Measurements from ENCODE around the gene NYAP2.

DNA sequence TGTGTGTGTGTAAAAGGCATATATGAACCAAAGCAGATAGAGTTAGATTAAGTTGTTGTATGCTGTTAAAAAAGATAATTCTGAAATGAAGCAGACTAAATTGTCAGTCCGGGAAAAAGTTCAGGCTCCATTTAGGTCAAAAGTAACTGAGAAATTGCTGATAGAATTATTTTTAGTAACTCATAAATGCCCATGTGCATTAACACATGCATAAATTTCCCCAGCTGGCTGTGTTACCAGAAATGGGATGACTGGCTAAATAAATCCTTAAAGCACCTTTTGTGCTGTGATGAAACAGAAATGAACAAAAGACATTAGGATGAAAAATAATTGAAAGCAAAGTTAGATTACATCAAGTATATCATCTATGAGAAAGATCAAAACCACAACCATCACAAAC, 111.3 kb downstream of the NYAP2 start:
- TF ChIP-seq, protein P1, sequence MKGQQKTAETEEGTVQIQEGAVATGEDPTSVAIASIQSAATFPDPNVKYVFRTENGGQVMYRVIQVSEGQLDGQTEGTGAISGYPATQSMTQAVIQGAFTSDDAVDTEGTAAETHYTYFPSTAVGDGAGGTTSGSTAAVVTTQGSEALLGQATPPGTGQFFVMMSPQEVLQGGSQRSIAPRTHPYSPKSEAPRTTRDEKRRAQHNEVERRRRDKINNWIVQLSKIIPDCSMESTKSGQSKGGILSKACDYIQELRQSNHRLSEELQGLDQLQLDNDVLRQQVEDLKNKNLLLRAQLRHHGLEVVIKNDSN (IDR thresholded peaks at IDR 0.05) = no peak
- TF ChIP-seq RAD21 (IDR thresholded peaks at IDR 0.05; ENCODE audit: low read depth) = no peak
- no peak for TF ChIP-seq CEBPB (IDR thresholded peaks at IDR 0.05)
- no peak for TF ChIP-seq EP300 (IDR thresholded peaks at IDR 0.05; ENCODE audit: borderline replicate concordance)
- TF ChIP-seq YY1 (IDR thresholded peaks at IDR 0.05; ENCODE audit: low read depth) = no peak
- TF ChIP-seq TAF1 (IDR thresholded peaks at IDR 0.05; ENCODE audit: low read depth) = no peak
- no peak for TF ChIP-seq TEAD4 (IDR thresholded peaks at IDR 0.05)
- no peak for TF ChIP-seq CREB1 (IDR thresholded peaks at IDR 0.05; ENCODE audit: low read depth)
- no peak for TF ChIP-seq FOXM1 (IDR thresholded peaks at IDR 0.05; ENCODE audit: borderline replicate concordance, low read depth)
- TF ChIP-seq, protein P2, sequence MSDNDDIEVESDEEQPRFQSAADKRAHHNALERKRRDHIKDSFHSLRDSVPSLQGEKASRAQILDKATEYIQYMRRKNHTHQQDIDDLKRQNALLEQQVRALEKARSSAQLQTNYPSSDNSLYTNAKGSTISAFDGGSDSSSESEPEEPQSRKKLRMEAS (IDR thresholded peaks at IDR 0.05) = no peak
- TF ChIP-seq NFIC (IDR thresholded peaks at IDR 0.05) = no peak
- TF ChIP-seq, protein P3, sequence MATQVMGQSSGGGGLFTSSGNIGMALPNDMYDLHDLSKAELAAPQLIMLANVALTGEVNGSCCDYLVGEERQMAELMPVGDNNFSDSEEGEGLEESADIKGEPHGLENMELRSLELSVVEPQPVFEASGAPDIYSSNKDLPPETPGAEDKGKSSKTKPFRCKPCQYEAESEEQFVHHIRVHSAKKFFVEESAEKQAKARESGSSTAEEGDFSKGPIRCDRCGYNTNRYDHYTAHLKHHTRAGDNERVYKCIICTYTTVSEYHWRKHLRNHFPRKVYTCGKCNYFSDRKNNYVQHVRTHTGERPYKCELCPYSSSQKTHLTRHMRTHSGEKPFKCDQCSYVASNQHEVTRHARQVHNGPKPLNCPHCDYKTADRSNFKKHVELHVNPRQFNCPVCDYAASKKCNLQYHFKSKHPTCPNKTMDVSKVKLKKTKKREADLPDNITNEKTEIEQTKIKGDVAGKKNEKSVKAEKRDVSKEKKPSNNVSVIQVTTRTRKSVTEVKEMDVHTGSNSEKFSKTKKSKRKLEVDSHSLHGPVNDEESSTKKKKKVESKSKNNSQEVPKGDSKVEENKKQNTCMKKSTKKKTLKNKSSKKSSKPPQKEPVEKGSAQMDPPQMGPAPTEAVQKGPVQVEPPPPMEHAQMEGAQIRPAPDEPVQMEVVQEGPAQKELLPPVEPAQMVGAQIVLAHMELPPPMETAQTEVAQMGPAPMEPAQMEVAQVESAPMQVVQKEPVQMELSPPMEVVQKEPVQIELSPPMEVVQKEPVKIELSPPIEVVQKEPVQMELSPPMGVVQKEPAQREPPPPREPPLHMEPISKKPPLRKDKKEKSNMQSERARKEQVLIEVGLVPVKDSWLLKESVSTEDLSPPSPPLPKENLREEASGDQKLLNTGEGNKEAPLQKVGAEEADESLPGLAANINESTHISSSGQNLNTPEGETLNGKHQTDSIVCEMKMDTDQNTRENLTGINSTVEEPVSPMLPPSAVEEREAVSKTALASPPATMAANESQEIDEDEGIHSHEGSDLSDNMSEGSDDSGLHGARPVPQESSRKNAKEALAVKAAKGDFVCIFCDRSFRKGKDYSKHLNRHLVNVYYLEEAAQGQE (IDR thresholded peaks at IDR 0.05; ENCODE audit: low read depth) = no peak
- no peak for TF ChIP-seq EGR1 (IDR thresholded peaks at IDR 0.05)

Data from Ishikawa (cell line).